Stimulated activated CD4-positive, alpha-beta T cell treated with anti-CD3 and anti-CD28 coated beads, Interleukin-4, amount 100 ng/mL, for 48 hours (primary cell): ENCODE measurements around the gene CCKAR.

Experiments used
- DNase-seq, 2 donors: peaks; one replicate each; pipeline ENCODE4 v3.0.0-alpha.2; 2020; ENCODE audit warnings: low read depth in 2 of 2

CCKAR gene

DNA sequence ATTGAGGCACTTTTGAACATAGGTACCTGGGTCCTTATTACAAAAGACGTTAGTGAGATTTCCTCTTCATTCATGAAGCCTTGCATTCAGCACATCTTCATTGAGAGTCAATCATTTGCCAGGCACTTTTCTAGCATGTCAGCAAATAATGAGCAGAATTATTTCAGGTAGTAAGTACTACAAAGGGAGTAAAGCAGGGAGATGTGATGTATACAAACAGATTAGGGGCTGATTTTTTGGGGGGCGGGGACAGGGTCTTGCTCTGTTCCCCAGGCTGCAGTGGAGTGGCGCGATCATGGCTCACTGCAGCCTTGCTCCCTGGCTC, 638 bp upstream of the CCKAR start:
- DNase-seq: no peak

DNA sequence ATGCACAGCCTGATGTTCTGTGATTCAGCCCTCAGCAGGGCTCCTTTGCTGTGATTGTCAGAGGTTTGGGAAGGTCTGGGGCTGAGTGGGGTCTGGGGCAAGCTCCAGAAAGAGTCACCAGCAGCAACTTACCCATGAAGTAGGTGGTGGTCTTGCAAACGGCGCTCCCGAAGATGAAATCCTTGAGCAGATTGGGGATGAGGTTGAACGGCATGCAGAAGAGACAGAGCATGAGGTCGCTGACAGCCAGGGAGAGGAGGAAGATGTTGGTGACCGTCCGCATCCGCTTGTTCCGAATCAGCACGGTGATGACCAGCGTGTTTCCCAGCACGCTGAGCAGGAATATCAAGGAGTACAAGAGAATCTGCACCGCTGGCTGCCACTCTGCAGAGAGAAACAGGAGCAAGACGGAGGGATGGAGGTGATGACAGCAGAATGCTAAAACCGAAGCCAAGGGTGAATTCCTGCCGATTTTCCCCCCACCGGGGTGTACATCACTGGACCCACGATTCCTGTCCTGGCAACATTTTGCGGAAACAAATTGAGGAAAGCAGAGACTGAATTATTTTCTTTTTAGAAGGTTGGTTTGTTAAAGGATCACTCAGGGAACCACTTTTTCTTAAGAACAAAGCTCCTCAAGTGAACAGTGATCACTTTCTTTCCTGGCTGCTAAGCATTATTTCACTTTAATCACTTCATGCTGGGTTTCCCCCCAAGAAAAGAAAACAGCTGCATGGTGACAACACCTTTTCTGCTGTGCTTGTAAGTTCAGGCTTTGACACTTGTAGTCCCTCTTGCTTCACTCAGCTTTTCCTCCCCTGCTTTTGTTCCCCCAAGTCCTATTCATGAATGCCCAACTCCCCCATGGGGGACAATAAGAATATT, 941 bp downstream of the CCKAR start:
- DNase-seq: no peak

GRCh38 chr4:26485684-26486083, 4.6 kb downstream of the CCKAR start:
- no peak for DNase-seq

DNA sequence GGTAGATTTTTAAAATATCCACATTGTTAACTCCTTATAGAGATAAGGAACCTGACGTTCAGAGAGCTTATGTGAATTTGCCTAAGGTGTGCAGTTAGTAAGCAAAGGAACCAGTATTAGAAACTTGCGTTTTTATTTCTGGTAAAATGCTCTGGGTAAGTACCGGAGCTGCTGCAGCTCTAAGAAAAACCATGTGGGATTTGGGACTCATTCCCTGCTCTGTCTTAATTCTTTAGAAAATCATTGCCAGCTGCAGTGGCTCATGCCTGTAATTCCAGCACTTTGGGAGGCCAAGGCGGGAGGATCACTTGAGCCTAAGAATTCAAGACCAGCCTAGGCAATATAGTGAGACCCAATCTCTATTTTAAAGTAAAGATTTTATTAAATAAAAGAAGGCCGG, 5.8 kb downstream of the CCKAR start:
- DNase-seq: no peak

DNA sequence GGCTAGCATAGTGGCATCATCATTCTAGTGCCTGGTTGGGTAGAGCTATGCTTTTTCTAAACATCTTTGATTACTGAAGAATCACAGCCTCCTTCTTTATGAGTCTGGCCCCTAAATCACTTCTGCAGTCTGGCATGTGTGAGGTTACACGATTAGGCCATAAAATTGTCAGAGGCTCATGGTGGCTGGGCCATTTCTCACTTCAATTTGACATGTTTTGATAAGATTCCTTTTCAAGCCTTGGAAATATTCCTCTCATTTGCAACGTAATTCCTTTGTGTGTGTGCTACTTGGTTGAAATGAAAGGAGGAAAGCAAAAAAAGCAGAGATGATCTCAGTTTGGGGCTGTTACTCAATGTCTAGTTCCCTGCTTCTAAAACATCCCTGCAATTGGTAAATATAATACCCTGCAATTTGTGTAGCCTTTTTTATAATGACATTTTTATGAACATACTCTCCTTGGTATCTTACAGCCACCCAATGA, 6.2 kb downstream of the CCKAR start:
- no peak for DNase-seq

DNA sequence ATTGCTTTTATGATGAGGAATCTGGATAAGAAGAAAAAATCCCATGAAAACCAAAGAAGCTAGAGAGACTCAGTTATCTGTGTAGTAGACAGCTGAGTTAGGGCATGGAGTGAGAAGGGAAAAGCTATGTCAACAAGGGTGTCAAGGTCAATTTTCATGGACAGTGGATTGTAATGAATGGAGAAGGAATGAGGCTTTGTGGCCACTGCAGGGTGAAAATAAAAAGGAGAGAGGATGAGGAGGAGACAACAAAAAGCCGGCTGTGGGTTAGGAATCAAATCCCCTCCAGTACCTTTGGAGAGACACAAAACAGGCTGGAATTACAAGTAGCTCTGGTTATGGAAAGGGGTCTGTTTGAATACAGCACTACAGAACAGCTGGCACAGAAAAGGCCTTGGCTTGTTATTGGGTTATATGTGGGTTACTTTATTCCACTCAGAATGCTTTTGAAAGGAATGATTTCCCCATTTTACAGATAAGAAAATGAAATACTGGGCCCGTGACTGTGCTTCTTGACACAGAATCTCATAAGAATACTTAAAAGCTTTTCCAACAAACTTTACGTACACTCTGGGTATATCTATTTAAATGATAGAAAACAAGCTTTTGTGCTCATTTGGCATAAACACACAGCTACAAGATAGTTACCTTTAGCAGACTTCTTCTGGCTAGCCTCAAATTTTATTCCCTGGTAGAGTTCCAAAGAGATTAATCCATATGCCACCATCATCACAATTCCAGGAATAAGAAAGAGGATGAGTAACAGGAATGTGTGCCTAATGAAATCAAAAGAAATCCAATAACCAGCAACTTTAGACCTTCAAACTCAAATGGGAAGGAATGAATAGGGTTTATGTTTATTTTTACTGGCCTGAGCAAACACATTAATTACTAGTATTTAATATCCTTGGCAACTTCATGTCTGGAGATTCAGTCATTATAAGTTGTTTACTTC, 7.5 kb downstream of the CCKAR start:
- no peak for DNase-seq

GRCh38 chr4:26478330-26478729, 12.0 kb downstream of the CCKAR start:
- no peak for DNase-seq

DNA sequence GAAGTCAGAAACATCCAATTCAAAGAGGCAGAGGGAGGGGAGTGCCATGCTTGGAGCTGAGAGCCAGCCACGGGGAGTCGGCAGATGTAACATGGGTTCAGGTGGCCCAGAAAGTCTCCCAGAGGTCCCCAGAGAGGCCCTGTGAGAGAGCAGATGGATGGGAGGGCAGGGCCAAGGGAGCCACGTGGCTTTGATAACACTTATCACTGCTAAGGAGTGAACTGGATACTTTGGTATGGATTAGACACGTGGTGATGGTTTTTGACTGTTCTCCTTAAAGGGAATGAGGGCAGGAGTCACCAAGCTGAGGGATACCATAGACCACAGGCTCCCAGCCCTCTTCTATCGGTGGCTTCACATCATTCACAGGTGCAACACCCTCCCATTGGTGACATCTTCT, 13.7 kb downstream of the CCKAR start:
- no peak for DNase-seq

DNA sequence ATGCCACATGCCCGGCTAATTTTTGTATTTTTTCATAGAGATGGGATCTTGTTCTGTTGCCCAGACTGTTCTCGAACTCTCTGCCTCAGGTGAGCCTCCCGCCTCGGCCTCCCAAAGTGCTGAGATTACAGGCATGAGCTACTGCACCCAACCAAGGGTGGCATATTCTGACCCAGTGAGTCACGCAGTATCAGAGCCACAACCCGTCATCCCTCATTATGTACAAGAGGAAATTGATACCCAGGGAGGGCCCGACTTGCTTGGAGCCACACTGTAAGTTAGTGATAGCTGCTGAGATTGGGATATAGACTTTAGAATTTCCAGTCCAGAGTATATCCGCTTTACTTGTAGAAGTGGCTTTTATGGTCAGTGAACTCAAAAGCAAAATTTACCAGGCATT, 14.6 kb downstream of the CCKAR start:
- no peak for DNase-seq

DNA sequence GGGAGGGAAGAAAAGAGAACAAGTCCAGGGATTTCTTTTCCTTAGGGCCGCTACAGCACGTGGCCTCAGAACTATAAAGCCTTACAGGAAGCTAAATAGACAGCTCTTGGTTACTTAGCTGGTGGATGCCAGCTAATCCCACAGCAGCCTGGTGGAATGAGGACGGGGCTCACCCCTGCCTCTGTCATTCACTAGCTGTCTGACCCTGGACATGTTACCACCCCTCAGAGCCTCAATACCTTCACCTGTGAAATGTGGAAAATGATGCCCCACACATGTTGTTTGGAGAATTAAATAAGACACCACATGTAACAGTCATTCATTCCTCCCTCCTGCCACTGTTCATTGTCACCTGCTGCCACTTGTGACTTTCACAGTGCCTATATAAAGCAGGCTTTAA, 15.7 kb downstream of the CCKAR start:
- DNase-seq: no peak

DNA sequence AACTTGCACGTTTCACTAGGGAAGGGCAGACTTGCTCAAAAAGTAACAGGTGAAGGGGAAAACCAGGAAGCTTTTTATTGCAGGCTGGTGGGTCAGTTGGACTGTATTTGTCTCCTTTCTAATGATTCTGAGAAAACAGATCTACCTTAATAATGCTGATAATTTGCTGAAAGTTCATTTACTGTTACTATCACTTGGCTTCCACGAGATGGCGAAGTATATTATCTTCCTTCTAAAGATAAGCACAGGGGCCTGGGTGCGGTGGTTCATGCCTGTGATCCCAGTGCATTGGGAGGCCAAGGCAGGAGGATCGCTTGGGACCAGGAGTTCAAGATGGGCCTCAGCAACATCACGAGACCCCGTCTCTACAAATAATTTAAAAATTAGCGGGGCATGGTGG, 16.4 kb downstream of the CCKAR start:
- no peak for DNase-seq

GRCh38 chr4:26471890-26472289, 18.4 kb downstream of the CCKAR start:
- DNase-seq: no peak

DNA sequence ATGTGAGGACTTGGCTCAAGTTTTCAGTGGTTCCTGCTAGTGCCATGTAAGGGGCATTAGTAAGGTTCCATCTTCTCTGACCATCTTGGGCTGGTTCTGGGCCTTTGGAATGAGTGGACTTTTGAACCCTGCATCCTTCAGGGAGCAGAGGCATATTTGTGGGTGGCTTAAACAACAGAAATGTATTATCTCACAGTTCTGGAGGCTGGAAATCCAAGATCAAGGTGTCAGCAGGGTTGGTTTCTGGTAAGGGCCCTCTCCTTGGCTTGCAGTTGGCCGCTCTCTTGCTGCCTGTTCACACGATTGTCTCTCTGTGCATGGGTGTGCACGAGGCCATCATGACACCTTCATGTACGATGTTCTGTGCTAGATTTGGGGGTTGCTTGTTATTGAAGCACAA, 21.3 kb downstream of the CCKAR start:
- no peak for DNase-seq

DNA sequence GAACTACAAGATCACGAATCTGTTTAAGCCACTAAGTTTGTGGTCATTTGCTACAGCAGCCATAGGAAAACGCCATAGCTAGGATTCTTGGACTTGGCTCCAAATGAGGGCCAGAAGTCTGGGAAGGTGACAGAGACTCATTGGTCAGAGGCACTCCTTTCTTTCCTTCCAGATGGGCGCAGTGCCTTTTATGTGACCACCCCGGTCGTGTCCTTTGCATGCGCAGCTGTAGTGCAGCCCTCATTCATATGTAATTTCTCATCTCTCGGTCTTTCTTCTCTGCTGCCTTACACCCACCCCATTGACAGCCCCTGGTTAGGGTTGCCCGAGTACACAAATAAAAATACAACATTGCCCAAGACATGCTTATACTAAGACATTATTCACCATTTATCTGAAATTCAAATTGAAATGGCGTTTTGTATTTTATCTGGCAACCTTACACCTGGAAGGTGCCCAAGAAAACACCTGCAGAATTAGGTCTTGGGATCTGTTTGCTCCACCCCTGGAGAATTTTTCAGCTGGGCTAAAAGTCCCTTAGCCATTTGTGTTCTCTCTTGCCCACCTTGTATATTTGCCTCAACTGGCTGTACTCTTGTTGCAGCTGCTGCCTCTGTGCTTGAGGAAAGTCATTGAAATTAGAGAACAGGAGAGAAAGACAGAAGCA, 21.9 kb downstream of the CCKAR start:
- no peak for DNase-seq

DNA sequence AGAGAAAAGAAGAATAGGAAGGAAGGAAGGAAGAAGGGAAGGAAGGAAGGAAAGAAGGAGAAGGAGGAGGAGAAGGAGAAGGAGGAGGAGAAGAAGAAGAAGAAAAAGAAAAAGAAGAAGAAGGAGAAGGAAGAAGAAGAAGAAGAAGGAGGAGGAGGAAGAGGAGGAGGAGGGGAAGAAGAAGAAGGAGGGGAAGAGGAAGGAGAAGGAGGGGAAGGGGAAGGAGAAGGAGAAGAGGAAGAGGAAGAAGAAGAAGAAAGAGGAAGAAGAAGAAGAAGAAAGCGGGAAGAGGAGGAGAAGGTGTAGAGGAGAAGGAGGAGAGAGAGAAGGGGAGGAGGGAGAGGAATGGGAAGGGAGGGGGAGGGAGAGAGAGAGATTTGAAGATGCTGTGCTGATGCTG, 22.6 kb downstream of the CCKAR start:
- no peak for DNase-seq

GRCh38 chr4:26466578-26467270, 23.6 kb downstream of the CCKAR start:
- no peak for DNase-seq

- no peak for DNase-seq
These were observed 25.7 kb downstream of the CCKAR start for GRCh38 chr4:26464420-26465095.

- DNase-seq: no peak
These were observed 26.9 kb downstream of the CCKAR start for GRCh38 chr4:26463386-26463785.

- DNase-seq: no peak
These were observed 27.4 kb downstream of the CCKAR start for GRCh38 chr4:26462874-26463273.

DNA sequence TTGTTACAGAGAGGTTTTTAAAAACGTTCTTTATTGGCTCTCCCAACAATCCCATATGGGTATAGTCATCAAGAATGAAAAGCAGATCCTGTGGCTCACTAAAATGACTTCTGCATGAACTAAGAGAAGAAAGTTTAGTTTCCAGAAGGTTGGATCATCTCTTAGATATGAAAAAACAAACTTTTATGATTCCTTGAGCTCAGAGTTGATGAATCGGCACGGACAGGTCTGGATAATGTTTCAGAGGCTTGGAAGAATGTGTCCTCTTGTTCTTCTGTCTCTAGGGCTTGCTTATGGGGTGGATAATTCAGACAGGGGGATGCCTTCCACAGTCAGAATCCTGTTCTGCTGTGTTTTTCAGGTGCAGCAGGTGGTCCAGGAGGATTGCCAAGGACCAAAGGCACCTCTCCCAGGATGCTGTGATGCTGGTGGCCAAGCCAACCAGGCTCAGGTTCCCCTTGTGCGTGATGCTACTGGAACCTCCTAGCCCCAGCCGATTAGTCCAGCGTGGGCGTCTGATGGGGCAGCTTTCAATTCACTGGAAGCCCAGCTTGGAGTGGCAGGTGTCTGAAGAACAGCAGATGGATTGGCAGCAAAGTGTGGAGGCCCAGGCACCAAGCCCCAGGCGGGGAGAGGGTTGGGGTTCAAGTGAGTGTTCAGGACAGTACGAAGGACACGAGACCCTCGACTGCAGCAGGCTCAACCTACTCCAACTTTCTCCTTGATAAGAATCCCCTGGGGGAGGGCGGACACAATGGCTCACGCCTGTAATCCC, 30.3 kb downstream of the CCKAR start:
- no peak for DNase-seq
